HepG2 (cell line): ENCODE results near the gene CD48. TPM values are rescaled to one million over a fixed set of nuclear protein-coding genes. Genes with fewer than 3 reads are reported as not detected.
A peak's percentile ranks its signal among the peaks of the same experiment; 100 is the strongest.

Experiments used
- ATAC-seq: fragments of 200-7000 bp; cut with Tn5 transposase; 3 replicates; pipeline ENCODE4 v1.9.1; 2020; ENCODE audit warnings: mild to moderate bottlenecking, moderate library complexity
- BruUV-seq: library from RNA; stranded (reverse); fragments of 400-500 nt; replicated peaks from 2 replicates; lab custom pipeline; 2021; lab: Mats Ljungman, UMichigan
- CTCF ChIA-PET: fragments of 300-600 bp; formaldehyde crosslinking; extraction: SDS; loops from one replicate; lab custom pipeline; 2021; ENCODE audit warnings: low total read pairs, inconsistent platforms, low intra/inter-chr PET ratio; lab: Yijun Ruan, JAX
- POLR2A ChIA-PET: fragments of 350-600 bp; sonication (Branson Sonifier 250); formaldehyde crosslinking; loops from one replicate; lab custom pipeline; 2020; ENCODE audit warnings: antibody characterized with exemption, inconsistent platforms; lab: Yijun Ruan, JAX
- DNase-seq: peaks from one replicate; pipeline ENCODE4 v3.0.0-alpha.2; 2015; ENCODE audit warnings: low spot score
- FAIRE-seq: peaks from 3 replicates; lab custom pipeline; 2011; peaks lifted over from hg19 to GRCh38; lab: Jason Lieb, UNC
- H2AFZ ChIP-seq: one replicate; pipeline ENCODE4 v1.6.1; 2011; ENCODE audit warnings: low read length, inconsistent platforms
- H3K27ac ChIP-seq: fragments of 300-600 bp; 3 replicates; pipeline ENCODE4 v1.8.0; 2011; ENCODE audit warnings: mixed run types, mild to moderate bottlenecking, mixed read lengths, low read length, inconsistent platforms; ENCODE audit not compliant: insufficient read depth; ENCODE audit errors: extremely low read length
- H3K27me3 ChIP-seq, 2 experiments: fragments of 200-600 bp in 1 of 2; 2 replicates in 1 of 2; 3 replicates in 1 of 2; pipeline versions ENCODE4 v1.6.0 to v1.8.0; 2011; ENCODE audit warnings: low read length in 2 of 2, mild to moderate bottlenecking in 2 of 2, moderate library complexity in 2 of 2, inconsistent platforms in 1 of 2; ENCODE audit not compliant: insufficient read depth in 2 of 2, control insufficient read depth in 1 of 2
- H3K36me3 ChIP-seq, 2 experiments: fragments of 200-600 bp in 1 of 2; replicated peaks in 1 of 2; 2 replicates in 1 of 2; 3 replicates in 1 of 2; pipeline versions ENCODE4 v1.5.1 to v1.8.0; 2011; ENCODE audit warnings: low read length in 2 of 2, inconsistent platforms in 1 of 2; ENCODE audit not compliant: insufficient read depth in 2 of 2, control insufficient read depth in 1 of 2
- H3K4me1 ChIP-seq: 2 replicates; pipeline ENCODE4 v1.5.1; 2012; ENCODE audit warnings: low read length, inconsistent platforms; ENCODE audit not compliant: insufficient read depth
- H3K4me2 ChIP-seq: 2 replicates; pipeline ENCODE4 v1.6.0; 2011; ENCODE audit warnings: low read depth, low read length, inconsistent platforms
- H3K4me3 ChIP-seq, 3 experiments: fragments of 200-600 bp in 1 of 3; sonication (generic), shearing (Covaris generic) in 1 of 3; replicated peaks in 1 of 3; 2 replicates each; pipeline ENCODE4 v1.5.1; 2011 to 2016; ENCODE audit warnings: low read length in 3 of 3, inconsistent platforms in 2 of 3, low read depth in 2 of 3, mild to moderate bottlenecking in 2 of 3, control low read depth in 1 of 3, mixed read lengths in 1 of 3; ENCODE audit not compliant: insufficient read depth in 1 of 3
- H3K79me2 ChIP-seq: one replicate; pipeline ENCODE4 v1.6.1; 2011; ENCODE audit warnings: low read length, inconsistent platforms; ENCODE audit not compliant: insufficient read depth
- H3K9ac ChIP-seq: 2 replicates; pipeline ENCODE4 v1.6.0; 2011; ENCODE audit warnings: mild to moderate bottlenecking, low read depth, low read length, inconsistent platforms; ENCODE audit not compliant: insufficient read depth
- H3K9me3 ChIP-seq: 2 replicates; pipeline ENCODE4 v1.5.1; 2012; ENCODE audit warnings: mild to moderate bottlenecking, low read length
- H4K20me1 ChIP-seq: 2 replicates; pipeline ENCODE4 v1.6.0; 2011; ENCODE audit warnings: inconsistent platforms, mild to moderate bottlenecking, low read length, moderate library complexity; ENCODE audit not compliant: insufficient read depth
- DBP ChIP-seq: sonication (generic); formaldehyde crosslinking; IDR thresholded peaks from 2 replicates; pipeline ENCODE4 v1.4.0; 2020; ENCODE audit warnings: missing genetic modification reagents; ENCODE audit errors: not compliant biosample characterization
- FIP1L1 ChIP-seq: fragments of 200-400 bp; formaldehyde crosslinking; IDR thresholded peaks from 2 replicates; pipeline ENCODE4 v1.6.1; 2018; ENCODE audit warnings: low read depth, mild to moderate bottlenecking, low read length, moderate library complexity, borderline replicate concordance; ENCODE audit not compliant: insufficient read depth
- GATAD2A ChIP-seq: IDR thresholded peaks from 2 replicates; pipeline ENCODE4 v1.6.1; 2016
- MAFF ChIP-seq: IDR thresholded peaks from 2 replicates; pipeline ENCODE4 v1.6.1; 2011; ENCODE audit warnings: low read depth, low read length, improper control_type of control experiment
- MAFK ChIP-seq, 2 experiments: IDR thresholded peaks in 1 of 2; conservative IDR thresholded peaks in 1 of 2; 2 replicates each; pipeline ENCODE4 v1.6.1; 2011; ENCODE audit warnings: improper control_type of control experiment in 2 of 2, low read length in 2 of 2
- PTBP1 ChIP-seq: fragments of 200-400 bp; formaldehyde crosslinking; IDR thresholded peaks from 2 replicates; pipeline ENCODE4 v1.6.1; 2018; ENCODE audit warnings: low read length, low read depth; ENCODE audit not compliant: poor library complexity, severe bottlenecking
- RAD21 ChIP-seq: fragments of 450-650 bp; formaldehyde crosslinking; IDR thresholded peaks from 2 replicates; pipeline ENCODE4 v1.5.0; 2020; ENCODE audit warnings: mild to moderate bottlenecking
- SCMH1 ChIP-seq: sonication (generic); formaldehyde crosslinking; IDR thresholded peaks from 2 replicates; pipeline ENCODE4 v1.9.0; 2021; ENCODE audit warnings: missing genetic modification reagents, mild to moderate bottlenecking, borderline replicate concordance
- ZBTB42 ChIP-seq: sonication (generic); formaldehyde crosslinking; IDR thresholded peaks from 2 replicates; pipeline ENCODE4 v1.5.0; 2020; ENCODE audit warnings: mild to moderate bottlenecking, missing genetic modification reagents
- ZNF383 ChIP-seq: sonication (generic); formaldehyde crosslinking; IDR thresholded peaks from 2 replicates; pipeline ENCODE4 v1.4.0; 2020; ENCODE audit warnings: missing genetic modification reagents, mild to moderate bottlenecking, borderline replicate concordance
- WGBS: methylation state at CpG from one replicate; pipeline ENCODE4 v1.1.6; 2017; ENCODE audit warnings: low lambda C conversion rate; 5-methylcytosine and 5-hydroxymethylcytosine counted together
- in situ Hi-C: cut with HindIII; loops from 2 replicates; pipeline ENCODE4 v1.10.0; 2017; ENCODE audit warnings: low pct_unique_long_range_greater_than_20kb; ENCODE audit not compliant: extremely low pct_ligation_motif_present
- intact Hi-C: fragments of 100-400 bp; cut with micrococcal nuclease; formaldehyde crosslinking; loops from one replicate; pipeline ENCODE4 v1.10.0; 2022; ENCODE audit not compliant: unreplicated experiment
- polyA plus RNA-seq, 8 experiments: library from polyadenylated mRNA; depleted of rRNA in 3 of 8; stranded (reverse) in 7 of 8; unstranded in 1 of 8; fragments of >200 nt; fragmentation: Illumina TruSeq in 4 of 8; extraction: Trizol in 4 of 8; gene quantifications; 2 replicates each; pipeline versions ENCODE4 v1.2.1 to v1.2.3, GENCODE V29; 2011 to 2016; ENCODE audit warnings: low read depth in 4 of 8, missing spikeins in 1 of 8, mixed read lengths in 1 of 8; ENCODE audit not compliant: insufficient read depth in 1 of 8
- total RNA-seq, 5 experiments: library from RNA; depleted of rRNA; stranded (reverse); fragments of >200 nt; fragmentation: Illumina TruSeq; extraction: Trizol; gene quantifications; 2 replicates each; pipeline ENCODE4 v1.2.3, GENCODE V29; 2016; ENCODE audit warnings: low read depth in 1 of 5

The CD48 gene
- total and polyA plus RNA-seq, 2 of the 13 experiments (the other 11 are each of a cell fraction or from before 2014, with no cell fraction given) = not detected

- Histone ChIP-seq H3K27me3 (0 out of 5 replicates have a peak, but pooled peaks cover 0 to 1% of the 10 kb centered on the region in 2 experiments), H4K20me1 (no peaks in the 10 kb centered on the region), H3K4me3 (no peak overlapping the region), H3K27ac (no peak overlapping the region), H3K4me2 (no peak overlapping the region), H3K79me2 (no peaks in the 10 kb centered on the region), H2AFZ (no peak overlapping the region), H3K36me3 (no peaks in the 10 kb centered on the region), H3K9ac (no peak overlapping the region), H3K9me3 (no peaks in the 10 kb centered on the region), H3K4me1 (no peaks in the 10 kb centered on the region)
- ATAC-seq (no peak), FAIRE-seq (no peak), DNase-seq (no peak)
- ChIA-PET CTCF (no interaction called here), POLR2A (no interaction called here)
- BruUV-seq = no TSS peak
- WGBS = 34% methylated on average over 17 of the region's 19 CpGs
- TF ChIP-seq MAFK (conservative IDR thresholded peaks at IDR 0.05 in 1 of 2, IDR thresholded peaks at IDR 0.05 in 1 of 2; ENCODE audit: low read length in 2 of 2) = peak; percentile 36 to 69; a peak in 3 of 4 replicates
- peak; percentile 40 for TF ChIP-seq MAFF
- TF ChIP-seq SCMH1 (CRISPR knock-in tag) = no peak
- TF ChIP-seq RAD21 (CRISPR knock-in tag) = no peak
- TF ChIP-seq ZBTB42 (CRISPR knock-in tag) = no peak
- no peak for TF ChIP-seq ZNF383 (CRISPR knock-in tag)
- TF ChIP-seq PTBP1 = no peak
- no peak for TF ChIP-seq DBP (CRISPR knock-in tag)
- no peak for TF ChIP-seq FIP1L1
- TF ChIP-seq GATAD2A (CRISPR knock-in tag) = no peak
- intact Hi-C loops (no loop called here), in situ Hi-C loops (no loop called here)
Measured at GRCh38 chr1:160629286-160630210, 82.1 kb downstream of the CD48 start.
